DMS153 treated with DMSO at 0.1 percent for 48 hours (cell line): ENCODE data around the gene ZNF276.
"Not testable (repeated sequence)": the region's sequence is repeated elsewhere in the genome, so short reads cannot be mapped to it uniquely, and the experiment has no call there.

ENCODE experiments used
- DNase-seq: peaks from one replicate; lab custom pipeline; 2025; ENCODE audit not compliant: unreplicated experiment; lab: John Stamatoyannopoulos, UW

Gene ZNF276

GRCh38 chr16:89779231-89779908 is 58.0 kb downstream of the ZNF276 start:
- no peak for DNase-seq

- no peak for DNase-seq
Measured at GRCh38 chr16:89779909-89780305, 58.6 kb downstream of the ZNF276 start.

- no peak for DNase-seq
Measured at GRCh38 chr16:89782489-89782888, 61.2 kb downstream of the ZNF276 start.

- not testable (repeated sequence) for DNase-seq
Measured at GRCh38 chr16:89783952-89784351, 62.6 kb downstream of the ZNF276 start.

GRCh38 chr16:89784406-89784805 is 63.1 kb downstream of the ZNF276 start:
- no peak for DNase-seq

- DNase-seq = no peak
Measured at GRCh38 chr16:89785523-89786155, 64.3 kb downstream of the ZNF276 start.

- no peak for DNase-seq
Measured at GRCh38 chr16:89786474-89787364, 65.4 kb downstream of the ZNF276 start.

GRCh38 chr16:89787365-89787805 is 66.0 kb downstream of the ZNF276 start:
- no peak for DNase-seq
